ENCODE measurements around the gene LEF1.

- TF ChIP-seq MAX (IDR thresholded peaks at IDR 0.05) (no peak), CTCF (IDR thresholded peaks at IDR 0.05; ENCODE audit: control extremely low read depth in 1 of 3, insufficient read depth in 1 of 3, low read depth in 1 of 3, low read length in 3 of 3) (no peak), FOSL1 (IDR thresholded peaks at IDR 0.05; ENCODE audit: insufficient read depth, low read depth, low read length) (no peak), ATF2 (IDR thresholded peaks at IDR 0.05; ENCODE audit: low read length) (no peak), HDAC2 (IDR thresholded peaks at IDR 0.05; ENCODE audit: borderline replicate concordance in 1 of 2, low read depth in 2 of 2, low read length in 2 of 2) (no peak), RXRA (IDR thresholded peaks at IDR 0.05; ENCODE audit: insufficient read depth, low read depth, low read length) (no peak), SIN3A (conservative IDR thresholded peaks at IDR 0.05 in 1 of 2, IDR thresholded peaks at IDR 0.05 in 1 of 2; ENCODE audit: low read depth in 1 of 2, low read length in 2 of 2) (no peak), POLR2A (IDR thresholded peaks at IDR 0.05; ENCODE audit: control extremely low read depth in 1 of 2, low read depth in 2 of 2, low read length in 2 of 2) (no peak), EZH2 (IDR thresholded peaks at IDR 0.05; ENCODE audit: low read depth, low read length, severe bottlenecking) (no peak), USF2 (IDR thresholded peaks at IDR 0.05; ENCODE audit: low read length) (no peak), EP300 (IDR thresholded peaks at IDR 0.05; ENCODE audit: borderline replicate concordance in 1 of 2, low read depth in 2 of 2, low read length in 2 of 2) (no peak), TAF7 (optimal IDR thresholded peaks at IDR 0.05; ENCODE audit: borderline replicate concordance, low read depth, low read length) (no peak), POLR2AphosphoS5 (IDR thresholded peaks at IDR 0.05; ENCODE audit: low read depth, low read length) (no peak)
Observed at GRCh38 chr4:108166038-108166437, 2.7 kb downstream of the LEF1 start.

Data from H1 (cell line).